ENCODE data around the gene AGBL5. TPM values are rescaled to one million over a fixed set of nuclear protein-coding genes. Genes with fewer than 3 reads are reported as not detected.

AGBL5 gene
- total RNA-seq, 1 donor, result 38.0 TPM

DNA sequence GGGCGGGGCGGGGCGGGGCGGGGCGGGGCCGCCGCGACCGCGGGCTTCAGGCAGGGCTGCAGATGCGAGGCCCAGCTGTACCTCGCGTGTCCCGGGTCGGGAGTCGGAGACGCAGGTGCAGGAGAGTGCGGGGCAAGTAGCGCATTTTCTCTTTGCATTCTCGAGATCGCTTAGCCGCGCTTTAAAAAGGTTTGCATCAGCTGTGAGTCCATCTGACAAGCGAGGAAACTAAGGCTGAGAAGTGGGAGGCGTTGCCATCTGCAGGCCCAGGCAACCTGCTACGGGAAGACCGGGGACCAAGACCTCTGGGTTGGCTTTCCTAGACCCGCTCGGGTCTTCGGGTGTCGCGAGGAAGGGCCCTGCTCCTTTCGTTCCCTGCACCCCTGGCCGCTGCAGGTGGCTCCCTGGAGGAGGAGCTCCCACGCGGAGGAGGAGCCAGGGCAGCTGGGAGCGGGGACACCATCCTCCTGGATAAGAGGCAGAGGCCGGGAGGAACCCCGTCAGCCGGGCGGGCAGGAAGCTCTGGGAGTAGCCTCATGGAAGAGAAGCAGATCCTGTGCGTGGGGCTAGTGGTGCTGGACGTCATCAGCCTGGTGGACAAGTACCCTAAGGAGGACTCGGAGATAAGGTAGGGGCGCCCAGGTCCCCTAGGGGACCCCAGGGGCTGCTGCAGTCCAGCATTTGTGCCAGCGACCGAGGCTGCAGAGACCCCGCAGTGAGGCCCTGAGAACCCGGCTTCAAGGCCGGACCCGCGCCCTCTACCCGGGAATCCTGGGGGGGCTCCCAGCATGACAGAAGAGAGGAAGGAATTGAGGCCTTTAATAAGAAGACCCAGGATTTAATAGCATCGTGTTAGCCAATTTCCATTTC lies 35.5 kb downstream of the AGBL5 start, which contains the start of gene KHK:
KHK (plus strand) TSS at position 49 of the 870 bp plus-strand sequence; CDS start at position 537, 488 bp downstream.
- no peak for DNase-seq (ENCODE audit: low read depth in 2 of 3, low spot score in 2 of 3)

GRCh38 chr2:27087823-27088410 lies 36.4 kb downstream of the AGBL5 start:
- DNase-seq (ENCODE audit: low read depth in 2 of 3, low spot score in 2 of 3), result no peak

- DNase-seq (ENCODE audit: low read depth in 2 of 3, low spot score in 2 of 3), result no peak
These were observed 37.2 kb downstream of the AGBL5 start for GRCh38 chr2:27088634-27089033.

DNA sequence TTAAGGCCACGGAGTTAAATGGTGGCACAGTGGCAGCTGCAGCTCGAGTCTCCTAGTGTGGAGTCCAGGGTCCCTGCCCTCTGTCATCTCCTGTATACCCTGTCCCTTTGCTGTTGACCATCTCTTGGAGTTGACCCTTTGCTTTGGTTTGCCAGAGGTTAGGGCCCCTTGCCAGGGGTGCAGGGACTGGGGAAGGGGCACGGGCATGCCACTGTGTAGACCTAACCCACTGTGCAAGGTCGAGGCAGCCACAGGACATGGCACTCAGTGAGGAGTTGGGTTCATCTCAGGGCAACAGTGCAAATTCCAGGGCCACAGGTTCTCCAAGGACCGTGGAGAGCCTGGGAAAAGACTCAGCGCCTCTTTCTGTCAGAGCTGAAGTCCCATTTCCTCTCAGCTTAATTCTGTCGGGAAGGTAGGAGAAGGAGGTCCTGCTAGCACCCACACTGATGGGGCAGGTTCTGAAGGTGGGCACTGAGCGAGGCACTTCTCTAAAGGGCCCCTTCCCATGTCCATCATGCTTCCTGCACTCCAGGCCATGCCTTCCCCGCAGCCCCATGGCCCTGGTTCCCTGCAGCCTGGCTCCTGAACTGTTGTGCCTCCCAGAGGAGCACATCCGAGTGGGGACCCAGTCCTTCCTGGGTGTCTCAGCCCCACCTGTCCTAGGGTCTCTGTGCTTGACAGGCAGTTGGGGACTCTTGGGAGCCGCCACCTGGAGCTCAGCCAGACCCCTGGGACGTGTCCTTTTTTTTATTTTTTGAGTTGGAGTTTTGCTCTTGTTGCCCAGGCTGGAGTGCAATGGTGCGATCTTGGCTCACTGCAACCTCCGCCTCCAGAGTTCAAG lies 37.9 kb downstream of the AGBL5 start:
- no peak for DNase-seq (ENCODE audit: low read depth in 2 of 3, low spot score in 2 of 3)

DNA sequence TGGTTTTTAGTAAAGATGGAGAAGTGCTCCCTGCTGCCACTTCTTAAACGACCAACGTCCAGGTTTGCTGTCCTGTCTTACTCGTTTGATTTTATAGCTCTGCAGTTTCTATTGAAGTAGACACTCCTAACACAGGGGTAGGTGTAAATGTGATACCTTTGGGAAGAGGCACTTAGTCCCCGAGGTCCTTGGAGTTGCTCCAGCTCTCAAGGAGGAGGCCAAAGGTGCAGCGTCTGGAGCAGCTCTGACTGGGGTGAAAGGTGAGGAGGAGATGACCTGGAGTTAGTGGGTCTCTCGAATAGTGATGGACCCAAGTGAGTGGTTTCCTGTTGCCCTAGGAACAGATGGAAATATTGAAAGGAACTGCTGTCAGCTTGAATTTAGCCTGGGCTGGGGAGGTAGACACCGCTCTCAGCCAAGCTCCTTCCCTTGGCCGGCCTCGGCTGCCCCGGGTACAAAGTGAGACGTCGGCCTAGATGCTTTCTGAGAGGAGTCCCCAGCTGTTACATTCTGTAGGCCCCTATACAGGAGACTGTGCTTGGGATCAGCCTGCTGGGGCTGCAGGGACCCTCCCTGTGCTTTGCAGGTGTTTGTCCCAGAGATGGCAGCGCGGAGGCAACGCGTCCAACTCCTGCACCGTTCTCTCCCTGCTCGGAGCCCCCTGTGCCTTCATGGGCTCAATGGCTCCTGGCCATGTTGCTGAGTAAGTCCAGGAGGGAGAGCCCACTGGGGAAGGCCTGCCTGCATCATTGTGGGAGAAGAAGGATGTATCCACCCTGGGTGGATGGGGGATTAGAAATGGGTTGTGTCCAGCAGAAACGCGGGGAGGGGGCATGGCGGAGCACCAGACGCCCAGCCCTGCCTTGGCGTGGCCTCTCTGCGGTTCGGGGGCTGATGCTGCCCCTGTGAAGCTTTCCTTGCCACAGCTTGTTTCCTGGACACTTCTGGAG lies 40.6 kb downstream of the AGBL5 start:
- DNase-seq (ENCODE audit: low read depth in 2 of 3, low spot score in 2 of 3), result no peak

GRCh38 chr2:27092696-27093429 lies 41.4 kb downstream of the AGBL5 start:
- no peak for DNase-seq (ENCODE audit: low read depth in 2 of 3, low spot score in 2 of 3)

GRCh38 chr2:27093430-27094352 lies 42.2 kb downstream of the AGBL5 start:
- DNase-seq (ENCODE audit: low read depth in 2 of 3, low spot score in 2 of 3), result no peak

- no peak for DNase-seq (ENCODE audit: low read depth in 2 of 3, low spot score in 2 of 3)
These were observed 43.0 kb downstream of the AGBL5 start for GRCh38 chr2:27094353-27094984.

DNA sequence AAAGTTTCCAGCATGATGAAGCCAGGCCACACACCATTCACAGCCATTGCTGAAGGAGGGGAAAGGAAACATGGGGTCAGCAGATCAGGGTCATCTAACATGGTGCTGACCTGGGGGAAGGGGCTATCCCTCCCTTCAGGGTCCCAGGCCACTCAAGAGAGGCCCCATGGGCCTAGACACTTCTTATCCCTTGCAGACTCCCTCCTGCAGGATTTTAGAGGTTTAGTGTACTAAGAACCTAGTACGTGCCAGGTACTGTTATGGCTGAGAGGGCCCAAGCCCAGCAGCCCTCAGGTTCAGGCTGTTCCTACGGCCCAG lies 43.9 kb downstream of the AGBL5 start:
- DNase-seq (ENCODE audit: low read depth in 2 of 3, low spot score in 2 of 3), result no peak

GRCh38 chr2:27095745-27096651 lies 44.5 kb downstream of the AGBL5 start:
- peak in 1 of 3 donors; percentile 54 for DNase-seq (ENCODE audit: low read depth in 2 of 3, low spot score in 2 of 3)

- DNase-seq (ENCODE audit: low read depth in 2 of 3, low spot score in 2 of 3), result no peak
These were observed 45.4 kb downstream of the AGBL5 start for GRCh38 chr2:27096748-27097297.

DNA sequence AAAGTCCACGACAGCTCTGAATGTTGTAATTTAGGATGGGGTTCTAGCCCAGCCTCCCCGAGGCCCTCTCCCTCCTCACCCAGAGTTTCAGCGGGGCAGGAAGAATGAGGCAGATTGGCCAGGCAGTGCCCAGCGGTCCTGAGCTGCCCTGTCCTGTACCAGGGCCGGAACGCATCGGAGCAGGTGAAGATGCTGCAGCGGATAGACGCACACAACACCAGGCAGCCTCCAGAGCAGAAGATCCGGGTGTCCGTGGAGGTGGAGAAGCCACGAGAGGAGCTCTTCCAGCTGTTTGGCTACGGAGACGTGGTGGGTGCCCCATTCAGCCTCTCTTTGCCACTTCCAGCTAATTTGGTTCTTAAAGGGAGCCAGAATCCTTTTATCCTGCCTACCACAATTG lies 45.9 kb downstream of the AGBL5 start:
- no peak for DNase-seq (ENCODE audit: low read depth in 2 of 3, low spot score in 2 of 3)

GRCh38 chr2:27099334-27099955 lies 48.0 kb downstream of the AGBL5 start:
- no peak for DNase-seq (ENCODE audit: low read depth in 2 of 3, low spot score in 2 of 3)

GRCh38 chr2:27100036-27100435 lies 48.6 kb downstream of the AGBL5 start:
- DNase-seq (ENCODE audit: low read depth in 2 of 3, low spot score in 2 of 3), result no peak

GRCh38 chr2:27102329-27102728 lies 50.9 kb downstream of the AGBL5 start:
- no peak for DNase-seq (ENCODE audit: low read depth in 2 of 3, low spot score in 2 of 3)

DNA sequence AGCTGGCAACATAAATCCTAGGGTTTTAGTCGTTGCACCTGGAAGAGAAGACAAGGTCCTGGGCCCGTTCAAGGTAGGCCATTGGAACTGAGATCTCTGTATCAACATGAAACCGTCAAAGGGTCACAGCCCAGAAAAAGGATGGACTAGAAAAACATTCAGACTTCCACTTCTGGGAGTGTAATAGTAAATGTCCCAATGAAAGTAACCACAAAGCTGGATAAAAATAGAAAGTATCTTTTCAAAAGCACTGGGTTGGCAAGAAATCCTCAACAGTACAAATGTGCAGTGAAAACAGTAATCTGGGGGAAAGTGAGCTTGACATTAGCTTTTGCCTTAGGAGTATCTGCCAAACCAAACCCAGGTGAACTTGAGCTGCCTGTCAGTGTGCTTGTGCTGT lies 54.5 kb downstream of the AGBL5 start:
- DNase-seq (ENCODE audit: low read depth in 2 of 3, low spot score in 2 of 3), result no peak
